CD4-positive, CD25-positive, alpha-beta regulatory T cell (primary cell): Measurements from ENCODE around the gene SPON1. TPM values are rescaled to one million over a fixed set of nuclear protein-coding genes. Genes with fewer than 3 reads are reported as not detected.
"Not testable (repeated sequence)": the region's sequence is repeated elsewhere in the genome, so short reads cannot be mapped to it uniquely, and the experiment has no call there.

Experiments used
- ATAC-seq, 2 donors: fragments of 150-1000 bp; cut with Tn5 transposase; one replicate each; pipeline ENCODE4 v1.10.0; 2021; ENCODE audit warnings: low read depth in 2 of 2, moderate number of reproducible peaks in 2 of 2, moderate library complexity in 1 of 2
- DNase-seq, 3 donors: peaks; one replicate each; pipeline versions ENCODE4 v3.0.0 to v3.0.0-alpha.2; 2012 to 2022; ENCODE audit warnings: mixed read lengths in 1 of 3
- H3K27ac ChIP-seq: one replicate; pipeline ENCODE4 v1.7.0; 2013; ENCODE audit warnings: mild to moderate bottlenecking, low read length; ENCODE audit not compliant: insufficient read depth, poor library complexity, severe bottlenecking
- H3K27me3 ChIP-seq: one replicate; pipeline ENCODE4 v1.7.0; 2013; ENCODE audit warnings: low read length; ENCODE audit not compliant: control insufficient read depth, insufficient read depth
- H3K36me3 ChIP-seq: one replicate; pipeline ENCODE4 v1.7.0; 2013; ENCODE audit warnings: mild to moderate bottlenecking, low read length, moderate library complexity; ENCODE audit not compliant: control insufficient read depth, insufficient read depth
- H3K4me1 ChIP-seq: 2 replicates; pipeline ENCODE4 v1.7.0; 2013; ENCODE audit warnings: mild to moderate bottlenecking, low read length; ENCODE audit not compliant: insufficient read depth, control insufficient read depth, poor library complexity, severe bottlenecking
- H3K4me3 ChIP-seq: one replicate; pipeline ENCODE4 v1.7.0; 2013; ENCODE audit warnings: low read depth, mild to moderate bottlenecking, low read length, moderate library complexity
- H3K9me3 ChIP-seq, 2 experiments: 1 replicate in 1 of 2; 2 replicates in 1 of 2; pipeline ENCODE4 v1.7.0; 2013; ENCODE audit warnings: low read length in 2 of 2, mild to moderate bottlenecking in 1 of 2, moderate library complexity in 1 of 2; ENCODE audit not compliant: control insufficient read depth in 2 of 2
- H3K27ac Mint-ChIP-seq, 3 donors: one replicate each; pipeline ENCODE4 v1.8.0; 2020 to 2022; ENCODE audit warnings: mild to moderate bottlenecking in 3 of 3, mixed read lengths in 3 of 3, moderate library complexity in 2 of 3
- H3K27me3 Mint-ChIP-seq: one replicate; pipeline ENCODE4 v1.8.0; 2022; ENCODE audit warnings: mild to moderate bottlenecking, mixed read lengths
- H3K36me3 Mint-ChIP-seq: one replicate; pipeline ENCODE4 v1.8.0; 2020; ENCODE audit warnings: mixed read lengths
- H3K4me1 Mint-ChIP-seq, 4 donors: one replicate each; pipeline ENCODE4 v1.8.0; 2020 to 2022; ENCODE audit warnings: mixed read lengths in 4 of 4, mild to moderate bottlenecking in 1 of 4
- H3K4me3 Mint-ChIP-seq, 4 donors: one replicate each; pipeline ENCODE4 v1.8.0; 2020 to 2022; ENCODE audit warnings: mild to moderate bottlenecking in 4 of 4, mixed read lengths in 4 of 4, moderate library complexity in 3 of 4
- H3K9me3 Mint-ChIP-seq, 7 donors: one replicate each; pipeline ENCODE4 v1.8.0; 2020 to 2022; ENCODE audit warnings: mixed read lengths in 7 of 7, mild to moderate bottlenecking in 3 of 7, moderate library complexity in 2 of 7
- polyA plus RNA-seq, 4 donors: library from polyadenylated mRNA; unstranded; fragments of 300-500 nt; fragmentation: Illumina TruSeq; gene quantifications; one replicate each; pipeline ENCODE4 v1.2.3, GENCODE V29; 2021
- total RNA-seq: library from RNA; stranded (reverse); gene quantifications from one replicate; pipeline ENCODE4 v1.2.3, GENCODE V29; 2022

Gene SPON1
- total and polyA plus RNA-seq, 5 donors from 2014 or later, result 0.45 to 1.2 (median 0.86) TPM

- not testable (repeated sequence) for DNase-seq, H3K4me3 ChIP-seq, H3K27me3 Mint-ChIP-seq, ATAC-seq, H3K36me3 ChIP-seq, H3K36me3 Mint-ChIP-seq, H3K9me3 ChIP-seq, H3K4me3 Mint-ChIP-seq, H3K27ac ChIP-seq, H3K27me3 ChIP-seq, H3K27ac Mint-ChIP-seq
- peaks cover 0 to 13% (median 0%) of the 10 kb centered on the region in 7 donors for H3K9me3 Mint-ChIP-seq
- peaks cover 8 to 29% (median 10%) of the 10 kb centered on the region in 4 donors for H3K4me1 Mint-ChIP-seq
- H3K4me1 ChIP-seq, result peaks cover 20% of the 10 kb centered on the region
Measured at GRCh38 chr11:13937154-13937553, 25.4 kb upstream of the SPON1 start.

GRCh38 chr11:13938829-13939228 lies 23.7 kb upstream of the SPON1 start:
- ATAC-seq, H3K27me3 ChIP-seq: not testable (repeated sequence)
- H3K4me1 Mint-ChIP-seq, result peaks cover 8 to 37% (median 12%) of the 10 kb centered on the region in 4 donors

GRCh38 chr11:13939961-13940906 lies 22.3 kb upstream of the SPON1 start:
- Mint-ChIP-seq H3K27me3 (no peaks in the 10 kb centered on the region), H3K27ac (peak overlapping the region in 2 of 3 donors; percentile 10 to 82), H3K9me3 (peaks cover 0 to 9% (median 0%) of the 10 kb centered on the region in 7 donors), H3K36me3 (no peaks in the 10 kb centered on the region), H3K4me3 (peak overlapping the region in 3 of 4 donors; percentile 31 to 66 (median 59)), H3K4me1 (peaks cover 12 to 34% (median 15%) of the 10 kb centered on the region in 4 donors)
- no peak overlapping the region for H3K27ac ChIP-seq
- H3K9me3 ChIP-seq, result no peaks in the 10 kb centered on the region
- DNase-seq (peak in 1 of 3 donors; percentile 28), ATAC-seq (peak; percentile 48 to 74)
- H3K4me3 ChIP-seq, result no peak overlapping the region
- no peaks in the 10 kb centered on the region for H3K27me3 ChIP-seq
- no peaks in the 10 kb centered on the region for H3K36me3 ChIP-seq
- peaks cover 20% of the 10 kb centered on the region for H3K4me1 ChIP-seq

More at GRCh38 chr11:13938829-13939228, 23.7 kb upstream of the SPON1 start:
- not testable (repeated sequence) for H3K4me3 ChIP-seq, H3K36me3 ChIP-seq, H3K27ac ChIP-seq, H3K9me3 ChIP-seq, H3K27ac Mint-ChIP-seq, H3K27me3 Mint-ChIP-seq, H3K36me3 Mint-ChIP-seq
- DNase-seq, result peak in 1 of 3 donors; percentile 25
- Mint-ChIP-seq H3K9me3 (peaks cover 0 to 13% (median 0%) of the 10 kb centered on the region in 7 donors), H3K4me3 (peak overlapping the region in 1 of 4 donors; percentile 61)
- peaks cover 20% of the 10 kb centered on the region for H3K4me1 ChIP-seq

GRCh38 chr11:13940907-13941256 lies 21.6 kb upstream of the SPON1 start:
- H3K9me3 ChIP-seq, result no peaks in the 10 kb centered on the region
- Mint-ChIP-seq H3K4me3 (peak overlapping the region in 2 of 4 donors; percentile 59 to 66), H3K9me3 (peaks cover 0 to 9% (median 0%) of the 10 kb centered on the region in 7 donors), H3K27me3 (no peaks in the 10 kb centered on the region), H3K36me3 (no peaks in the 10 kb centered on the region), H3K4me1 (peaks cover 12 to 34% (median 15%) of the 10 kb centered on the region in 4 donors), H3K27ac (peak overlapping the region in 2 of 3 donors; percentile 10 to 82)
- H3K27me3 ChIP-seq, result no peaks in the 10 kb centered on the region
- ATAC-seq (no peak), DNase-seq (no peak)
- H3K27ac ChIP-seq, result no peak overlapping the region
- peaks cover 20% of the 10 kb centered on the region for H3K4me1 ChIP-seq
- H3K4me3 ChIP-seq, result no peak overlapping the region
- no peaks in the 10 kb centered on the region for H3K36me3 ChIP-seq

- no peaks in the 10 kb centered on the region for H3K9me3 ChIP-seq
- H3K36me3 Mint-ChIP-seq, result no peaks in the 10 kb centered on the region
- peaks cover 0 to 6% (median 0%) of the 10 kb centered on the region in 7 donors for H3K9me3 Mint-ChIP-seq
- H3K27ac ChIP-seq, result no peak overlapping the region
- H3K27ac Mint-ChIP-seq, result no peak overlapping the region
- DNase-seq, result no peak
- no peaks in the 10 kb centered on the region for H3K36me3 ChIP-seq
- peaks cover 20% of the 10 kb centered on the region for H3K4me1 ChIP-seq
- H3K27me3 ChIP-seq, result no peaks in the 10 kb centered on the region
- peaks cover 4% of the 10 kb centered on the region for H3K27me3 Mint-ChIP-seq
- peaks cover 12 to 34% (median 15%) of the 10 kb centered on the region in 4 donors for H3K4me1 Mint-ChIP-seq
- no peak for ATAC-seq
- no peak overlapping the region for H3K4me3 ChIP-seq
- H3K4me3 Mint-ChIP-seq, result no peak overlapping the region
Measured at GRCh38 chr11:13941775-13942174, 20.7 kb upstream of the SPON1 start.

GRCh38 chr11:13942378-13942777 lies 20.1 kb upstream of the SPON1 start:
- H3K36me3 Mint-ChIP-seq, result no peaks in the 10 kb centered on the region
- H3K27ac ChIP-seq, result no peak overlapping the region
- no peaks in the 10 kb centered on the region for H3K9me3 ChIP-seq
- H3K36me3 ChIP-seq, result no peaks in the 10 kb centered on the region
- ATAC-seq (no peak), DNase-seq (no peak)
- peaks cover 0 to 5% (median 0%) of the 10 kb centered on the region in 7 donors for H3K9me3 Mint-ChIP-seq
- H3K27ac Mint-ChIP-seq, result no peak overlapping the region
- H3K27me3 ChIP-seq, result no peaks in the 10 kb centered on the region
- H3K4me3 ChIP-seq, result no peak overlapping the region
- H3K4me1 Mint-ChIP-seq, result peaks cover 12 to 34% (median 15%) of the 10 kb centered on the region in 4 donors
- H3K27me3 Mint-ChIP-seq, result peaks cover 4% of the 10 kb centered on the region
- peaks cover 20% of the 10 kb centered on the region for H3K4me1 ChIP-seq
- H3K4me3 Mint-ChIP-seq, result no peak overlapping the region

GRCh38 chr11:13942971-13943381 lies 19.5 kb upstream of the SPON1 start:
- H3K27me3 ChIP-seq, result no peaks in the 10 kb centered on the region
- H3K36me3 Mint-ChIP-seq, result no peaks in the 10 kb centered on the region
- no peak overlapping the region for H3K4me3 Mint-ChIP-seq
- peaks cover 20% of the 10 kb centered on the region for H3K4me1 ChIP-seq
- H3K4me1 Mint-ChIP-seq, result peaks cover 12 to 32% (median 15%) of the 10 kb centered on the region in 4 donors
- H3K36me3 ChIP-seq, result no peaks in the 10 kb centered on the region
- no peaks in the 10 kb centered on the region for H3K9me3 ChIP-seq
- peaks cover 0 to 4% (median 0%) of the 10 kb centered on the region in 7 donors for H3K9me3 Mint-ChIP-seq
- DNase-seq (no peak), ATAC-seq (no peak)
- no peak overlapping the region for H3K27ac ChIP-seq
- no peak overlapping the region for H3K4me3 ChIP-seq
- H3K27ac Mint-ChIP-seq, result no peak overlapping the region
- H3K27me3 Mint-ChIP-seq, result peaks cover 4% of the 10 kb centered on the region
